NCI-H1105 treated with DMSO at 0.1 percent for 48 hours (cell line): ENCODE data around the gene ATG4B.

Experiments used
- DNase-seq: peaks from one replicate; lab custom pipeline; 2025; lab: John Stamatoyannopoulos, UW

Gene ATG4B

GRCh38 chr2:241613017-241613780 is 24.3 kb upstream of the ATG4B start:
- DNase-seq, result no peak

GRCh38 chr2:241615041-241615440 is 22.5 kb upstream of the ATG4B start:
- no peak for DNase-seq

GRCh38 chr2:241615522-241616052 is 21.9 kb upstream of the ATG4B start:
- DNase-seq, result no peak

- DNase-seq, result no peak
Observed at GRCh38 chr2:241616168-241617125, 21.0 kb upstream of the ATG4B start.

GRCh38 chr2:241617431-241618154 is 19.9 kb upstream of the ATG4B start:
- DNase-seq, result peak; percentile 62

- DNase-seq, result no peak
Observed at GRCh38 chr2:241618296-241618805, 19.1 kb upstream of the ATG4B start.

GRCh38 chr2:241618829-241619228 is 18.7 kb upstream of the ATG4B start:
- no peak for DNase-seq

- no peak for DNase-seq
Observed at GRCh38 chr2:241619597-241620418, 17.7 kb upstream of the ATG4B start.

GRCh38 chr2:241620419-241620769 is 17.1 kb upstream of the ATG4B start:
- DNase-seq, result no peak

- no peak for DNase-seq
Observed at GRCh38 chr2:241627675-241628074, 9.8 kb upstream of the ATG4B start.

- DNase-seq, result no peak
Observed at GRCh38 chr2:241629762-241630435, 7.6 kb upstream of the ATG4B start.

GRCh38 chr2:241632478-241633325 is 4.8 kb upstream of the ATG4B start:
- no peak for DNase-seq

- no peak for DNase-seq
Observed at GRCh38 chr2:241633561-241633960, 3.9 kb upstream of the ATG4B start.

GRCh38 chr2:241635756-241636155 is 1.7 kb upstream of the ATG4B start:
- DNase-seq, result no peak

- no peak for DNase-seq
Observed at GRCh38 chr2:241636182-241637017, 1.1 kb upstream of the ATG4B start.

- peak; percentile 5 for DNase-seq
Observed at GRCh38 chr2:241637795-241638660, 535 bp downstream of the ATG4B start.

- no peak for DNase-seq
Observed at GRCh38 chr2:241638940-241639339, 1.4 kb downstream of the ATG4B start.

- DNase-seq, result no peak
Observed at GRCh38 chr2:241639385-241639784, 1.9 kb downstream of the ATG4B start.
